Liver (tissue), 3 donors: ENCODE data around the gene TADA3.

Experiments
- ATF3 ChIP-seq: IDR thresholded peaks from 2 replicates; pipeline ENCODE4 v1.6.1; 2016; ENCODE audit warnings: antibody characterized with exemption
- CTCF ChIP-seq: fragments of 150-350 bp; IDR thresholded peaks from 2 replicates; pipeline ENCODE4 v1.5.1; 2017; ENCODE audit warnings: improper control_type of control experiment, low read depth, low read length; ENCODE audit not compliant: missing input control
- EGR1 ChIP-seq, 2 donors: IDR thresholded peaks; 2 replicates each; pipeline ENCODE4 v1.6.1; 2016 to 2018; ENCODE audit warnings: antibody characterized with exemption in 2 of 2, low read depth in 2 of 2
- FOXA1 ChIP-seq: IDR thresholded peaks from 2 replicates; pipeline ENCODE4 v1.6.1; 2016; ENCODE audit warnings: antibody characterized with exemption
- GABPA ChIP-seq, 2 donors: IDR thresholded peaks in 1 of 2; conservative IDR thresholded peaks in 1 of 2; 2 replicates each; pipeline ENCODE4 v1.6.1; 2016; ENCODE audit warnings: antibody characterized with exemption in 2 of 2, mild to moderate bottlenecking in 1 of 2, moderate library complexity in 1 of 2
- JUND ChIP-seq, 2 donors: IDR thresholded peaks; 2 replicates each; pipeline ENCODE4 v1.6.1; 2016; ENCODE audit warnings: antibody characterized with exemption in 2 of 2
- RAD21 ChIP-seq, 2 donors: IDR thresholded peaks; 2 replicates each; pipeline ENCODE4 v1.6.1; 2016; ENCODE audit warnings: antibody characterized with exemption in 2 of 2, mild to moderate bottlenecking in 2 of 2
- YY1 ChIP-seq: IDR thresholded peaks from 2 replicates; pipeline ENCODE4 v1.6.1; 2016; ENCODE audit warnings: antibody characterized with exemption, mild to moderate bottlenecking
- donor health status: healthy.
- donor health status: healthy.

- TF ChIP-seq JUND (IDR thresholded peaks at IDR 0.05), result no peak
- no peak for TF ChIP-seq ATF3
- TF ChIP-seq CTCF, result no peak
- no peak for TF ChIP-seq YY1
- TF ChIP-seq RAD21 (IDR thresholded peaks at IDR 0.05), result peak in 1 of 2 donors; percentile 32
- no peak for TF ChIP-seq EGR1 (IDR thresholded peaks at IDR 0.05; ENCODE audit: low read depth in 2 of 2)
- TF ChIP-seq FOXA1, result no peak
- TF ChIP-seq GABPA (IDR thresholded peaks at IDR 0.05 in 1 of 2, conservative IDR thresholded peaks at IDR 0.05 in 1 of 2), result no peak
Observed at GRCh38 chr3:9808345-9809037, 16.2 kb upstream of the TADA3 start.
